ENCODE measurements around the gene IFNAR1. TPM values are rescaled to one million over a fixed set of nuclear protein-coding genes. Genes with fewer than 3 reads are reported as not detected.

Gene IFNAR1
- total and polyA plus RNA-seq, 2 of the 8 experiments (the other 6 are each of a cell fraction or from before 2014, with no cell fraction given): 3.1 to 17.1 TPM

DNA sequence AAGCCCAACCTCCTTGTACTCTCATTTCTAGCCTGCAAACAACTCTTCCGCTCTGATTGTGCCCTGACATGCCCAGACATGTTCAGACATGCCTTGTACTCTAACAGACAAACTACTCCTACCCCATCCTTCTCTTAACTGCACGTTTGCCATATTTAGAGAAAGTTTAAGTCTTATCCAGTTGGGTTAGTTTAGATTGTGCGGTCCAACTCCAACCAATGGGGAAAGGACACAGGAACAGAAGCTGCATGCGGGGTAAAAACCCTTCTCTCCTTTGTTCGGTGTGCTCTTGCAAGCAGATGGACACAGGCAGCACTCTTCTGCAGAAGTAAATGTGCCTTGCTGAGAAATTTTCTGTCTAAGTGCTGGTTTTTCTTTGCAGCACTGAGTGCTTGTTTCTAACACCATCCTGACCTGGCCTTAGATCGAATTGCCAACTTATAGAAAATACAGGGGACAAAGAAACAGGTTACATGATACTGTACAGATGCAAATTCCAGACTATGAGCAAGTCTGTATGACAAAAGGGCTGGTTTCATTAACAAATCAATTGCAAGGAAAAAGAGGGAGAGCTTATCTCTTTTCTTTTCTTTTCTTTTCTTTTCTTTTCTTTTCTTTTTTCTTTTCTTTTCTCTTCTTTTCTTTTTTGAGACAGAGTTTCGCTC, 42.7 kb downstream of the IFNAR1 start:
- no peak for FAIRE-seq
- Histone ChIP-seq H3K27ac (ENCODE audit: low read depth, low read length) (peak overlapping the region; percentile 96), H3K36me3 (ENCODE audit: control insufficient read depth in 2 of 4, insufficient read depth in 4 of 4, low read length in 3 of 4) (no peaks in the 10 kb centered on the region), H3K14ac (ENCODE audit: insufficient read length) (no peak overlapping the region), H3K56ac (replicated peaks; ENCODE audit: insufficient read length, low read depth, low read length) (peak overlapping the region; percentile 5), H3K23me2 (ENCODE audit: low read depth, low read length) (no peaks in the 10 kb centered on the region), H2AFZ (ENCODE audit: low read length) (no peak overlapping the region), H3K9ac (replicated peaks in 1 of 4; ENCODE audit: extremely low read depth in 1 of 4, low read depth in 3 of 4, low read length in 3 of 4) (peak overlapping the region in 2 of 4 experiments; percentile 54 to 61; a peak in 4 of 7 replicates), H4K91ac (replicated peaks; ENCODE audit: insufficient read length, low read length) (peak overlapping the region; percentile 45), H2BK15ac (ENCODE audit: low read length) (no peak overlapping the region), H3K9me3 (ENCODE audit: insufficient read depth in 2 of 2, low read depth in 1 of 2, low read length in 1 of 2) (peaks cover 7 to 8% of the 10 kb centered on the region in 2 experiments), H3K79me1 (ENCODE audit: low read depth, low read length) (no peaks in the 10 kb centered on the region), H3K4me1 (replicated peaks in 1 of 4; ENCODE audit: control insufficient read depth in 3 of 4, insufficient read depth in 4 of 4, low read length in 3 of 4) (peaks cover 0 to 12% (median 2%) of the 10 kb centered on the region in 4 experiments; a peak in 3 of 7 replicates), H2BK20ac (ENCODE audit: low read length) (peak overlapping the region; percentile 97; the same call in 1 of the 2 replicates), H2BK5ac (ENCODE audit: low read depth, low read length) (peak overlapping the region; percentile 95), H3K4ac (replicated peaks; ENCODE audit: insufficient read length, low read depth, low read length) (peak overlapping the region; percentile 1), H3K27me3 (replicated peaks in 1 of 4; ENCODE audit: control insufficient read depth in 3 of 4, extremely low read depth in 1 of 4, insufficient read depth in 3 of 4, low read length in 3 of 4) (no peaks in the 10 kb centered on the region), H2AK5ac (ENCODE audit: low read depth, low read length) (peak overlapping the region; percentile 0; the same call in 1 of the 2 replicates), H3K18ac (ENCODE audit: extremely low read depth, low read length) (no peak overlapping the region), H3K4me3 (ENCODE audit: extremely low read depth in 1 of 4, insufficient read depth in 2 of 4, low read depth in 3 of 4, low read length in 4 of 4) (no peak overlapping the region), H3K23ac (ENCODE audit: insufficient read length) (no peak overlapping the region), H3K79me2 (ENCODE audit: control insufficient read depth in 1 of 2, insufficient read depth in 2 of 2, low read length in 2 of 2) (no peaks in the 10 kb centered on the region), H4K5ac (ENCODE audit: insufficient read length, low read depth, low read length) (no peak overlapping the region), H4K8ac (ENCODE audit: extremely low read depth, insufficient read depth, low read length) (no peak overlapping the region), H2BK120ac (replicated peaks; ENCODE audit: low read depth, low read length) (peak overlapping the region; percentile 99), H4K20me1 (replicated peaks in 1 of 2; ENCODE audit: control insufficient read depth in 1 of 2, insufficient read depth in 2 of 2, low read length in 2 of 2) (no peaks in the 10 kb centered on the region), H2BK12ac (ENCODE audit: low read depth, low read length) (peak overlapping the region; percentile 7; the same call in 1 of the 2 replicates), H3K4me2 (ENCODE audit: insufficient read depth in 1 of 2, low read depth in 2 of 2, low read length in 2 of 2) (0 out of 4 replicates have a peak overlapping the region, but pooled peaks of 1 of the 2 experiments have one; percentile 18)
- WGBS, 2 experiments (ENCODE audit: extremely low coverage in 1 of 2, insufficient coverage in 1 of 2, insufficient read length in 1 of 2, insufficient replicate concordance in 2 of 2, low coverage in 1 of 2, low lambda C conversion rate in 2 of 2, missing lambda C conversion rate in 1 of 2): 67% methylated on average over 7 of the region's 7 CpGs; no CpG with 5 or more reads in 1 of the 2 experiments
- no peak for DNase-seq (ENCODE audit: low read depth in 1 of 2, low spot score in 2 of 2)
- ChIA-PET CTCF (ENCODE audit: partially characterized antibody) (interaction anchor here (0.9 to 4.8 kb wide), 6 partner anchors 8 to 170 kb away, joined by 3 to 17 read pairs (median 3); no protein-coding TSS in a partner anchor), POLR2A (ENCODE audit: partially characterized antibody) (interaction anchor here (0.8 to 2.0 kb wide), 6 partner anchors 9 to 42 kb away, joined by 3 to 6 read pairs (median 4); partner anchors contain the start of genes IFNAR1 and IFNGR2)
- TF ChIP-seq JUND (IDR thresholded peaks at IDR 0.05; ENCODE audit: low read length) (no peak), EZH2 (IDR thresholded peaks at IDR 0.05; ENCODE audit: low read depth, low read length, severe bottlenecking) (no peak), CBX8 (IDR thresholded peaks at IDR 0.05; ENCODE audit: borderline replicate concordance, low read depth, low read length) (no peak), POLR2A (IDR thresholded peaks at IDR 0.05; ENCODE audit: control extremely low read depth in 1 of 2, low read depth in 2 of 2, low read length in 2 of 2) (peak; percentile 20 to 25; a peak in 2 of 3 replicates), JUN (IDR thresholded peaks at IDR 0.05; ENCODE audit: low read depth, low read length) (no peak), RNF2 (IDR thresholded peaks at IDR 0.05; ENCODE audit: borderline replicate concordance, low read depth, low read length, missing control alignments, poor library complexity, severe bottlenecking) (no peak), BCL11A (IDR thresholded peaks at IDR 0.05; ENCODE audit: low read depth in 2 of 2, low read length in 2 of 2) (no peak), TAF1 (IDR thresholded peaks at IDR 0.05; ENCODE audit: low read depth, low read length) (0 out of 2 replicates have a peak, but pooled peaks have one; percentile 26)
- TF ChIP-seq, protein P1, sequence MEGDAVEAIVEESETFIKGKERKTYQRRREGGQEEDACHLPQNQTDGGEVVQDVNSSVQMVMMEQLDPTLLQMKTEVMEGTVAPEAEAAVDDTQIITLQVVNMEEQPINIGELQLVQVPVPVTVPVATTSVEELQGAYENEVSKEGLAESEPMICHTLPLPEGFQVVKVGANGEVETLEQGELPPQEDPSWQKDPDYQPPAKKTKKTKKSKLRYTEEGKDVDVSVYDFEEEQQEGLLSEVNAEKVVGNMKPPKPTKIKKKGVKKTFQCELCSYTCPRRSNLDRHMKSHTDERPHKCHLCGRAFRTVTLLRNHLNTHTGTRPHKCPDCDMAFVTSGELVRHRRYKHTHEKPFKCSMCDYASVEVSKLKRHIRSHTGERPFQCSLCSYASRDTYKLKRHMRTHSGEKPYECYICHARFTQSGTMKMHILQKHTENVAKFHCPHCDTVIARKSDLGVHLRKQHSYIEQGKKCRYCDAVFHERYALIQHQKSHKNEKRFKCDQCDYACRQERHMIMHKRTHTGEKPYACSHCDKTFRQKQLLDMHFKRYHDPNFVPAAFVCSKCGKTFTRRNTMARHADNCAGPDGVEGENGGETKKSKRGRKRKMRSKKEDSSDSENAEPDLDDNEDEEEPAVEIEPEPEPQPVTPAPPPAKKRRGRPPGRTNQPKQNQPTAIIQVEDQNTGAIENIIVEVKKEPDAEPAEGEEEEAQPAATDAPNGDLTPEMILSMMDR (IDR thresholded peaks at IDR 0.05; ENCODE audit: control extremely low read depth in 1 of 3, insufficient read depth in 1 of 3, low read depth in 1 of 3, low read length in 3 of 3): no peak
